Adrenal gland (tissue), 12 donors: ENCODE data around the gene ASTN2. TPM values are rescaled to one million over a fixed set of nuclear protein-coding genes. Genes with fewer than 3 reads are reported as not detected.

Experiments
- DNase-seq, 7 donors: peaks; one replicate each; pipeline ENCODE4 v3.0.0-alpha.2; 2019 to 2020
- H3K27ac ChIP-seq, 5 donors: fragments of 200-600 bp; sonication (generic) in 4 of 5; 1 replicate in 3 of 5; 2 replicates in 2 of 5; pipeline versions ENCODE4 v1.5.1 to v1.8.0; 2016 to 2020; ENCODE audit warnings: mild to moderate bottlenecking in 1 of 5
- H3K27me3 ChIP-seq: fragments of 200-600 bp; 2 replicates; pipeline ENCODE4 v1.8.0; 2021
- H3K36me3 ChIP-seq, 2 donors: fragments of 200-600 bp; replicated peaks in 1 of 2; 1 replicate in 1 of 2; 2 replicates in 1 of 2; pipeline versions ENCODE4 v1.5.1 to v1.8.0; 2018 to 2022
- H3K4me1 ChIP-seq, 2 donors: fragments of 200-600 bp; replicated peaks in 1 of 2; 1 replicate in 1 of 2; 2 replicates in 1 of 2; pipeline versions ENCODE4 v1.5.1 to v1.8.0; 2018 to 2021
- H3K4me3 ChIP-seq, 4 donors: fragments of 200-600 bp; sonication (generic) in 3 of 4; one replicate each; pipeline ENCODE4 v1.5.1; 2016 to 2018
- H3K9me3 ChIP-seq, 3 donors: fragments of 200-600 bp; sonication (generic) in 1 of 3; replicated peaks in 1 of 3; 1 replicate in 2 of 3; 2 replicates in 1 of 3; pipeline versions ENCODE4 v1.5.1 to v1.8.0; 2016 to 2021
- POLR2A ChIP-seq, 2 donors: fragments of 450-650 bp; IDR thresholded peaks; one replicate each; pipeline ENCODE4 v1.6.1; 2017; ENCODE audit warnings: antibody characterized with exemption in 2 of 2, mild to moderate bottlenecking in 2 of 2, moderate library complexity in 1 of 2
- WGBS, 4 donors: extraction: QIAGEN DNeasy Blood & Tissue Kit in 2 of 4; methylation state at CpG; one replicate each; pipeline versions ENCODE4 v1.1.5 to v1.1.7; 2013 to 2017; 5-methylcytosine and 5-hydroxymethylcytosine counted together
- intact Hi-C, 2 donors: fragments of 100-400 bp; cut with DNase I; formaldehyde crosslinking; loops; one replicate each; pipeline versions ENCODE4 v1.14.1 to v1.15.0; 2022 to 2023
- polyA plus RNA-seq, 3 donors: library from polyadenylated mRNA; stranded (reverse); fragments of 200-250 nt in 2 of 3; fragments of 350-450 nt in 1 of 3; fragmentation: Illumina TruSeq in 1 of 3; extraction: RNeasy Lipid Tissue Mini Kit (QIAGEN cat#74804) in 1 of 3; gene quantifications; one replicate each; pipeline ENCODE4 v1.2.3, GENCODE V29; 2013 to 2014
- total RNA-seq, 9 donors: library from RNA; depleted of rRNA in 4 of 9; stranded (reverse); fragments of >200 nt in 4 of 9; fragments of 120-200 nt in 1 of 9; fragmentation: NEBNext Ultra II Directional in 1 of 9; extraction: Animal tissue kit (Norgen Biotek cat#: 25700) in 1 of 9; gene quantifications; one replicate each; pipeline versions ENCODE4 v1.1.0 to v1.2.4, GENCODE V29; 2013 to 2023
- TF ChIP-seq, protein P1 (sequence below), 6 experiments: fragments of 450-650 bp in 4 of 6; fragments of 200-600 bp in 2 of 6; sonication (generic) in 1 of 6; IDR thresholded peaks; 1 replicate in 5 of 6; 2 replicates in 1 of 6; pipeline versions ENCODE4 v1.5.1 to v1.8.0; 2016 to 2021; ENCODE audit warnings: antibody characterized with exemption in 6 of 6, mild to moderate bottlenecking in 2 of 6, moderate library complexity in 1 of 6
- donor health status: healthy with polysubstance abuse.
- donor health status: Bipolar disorder and iron deficiency.
- donor health status: DM: yes; HTN: yes; CAD: no.
- donor health status: DM: no; HTN: no; CAD: no.
- donor health status: DM: no; HTN: no; CAD: no.
- donor health status: DM: yes; HTN: yes; CAD: no.

Gene ASTN2
- total and polyA plus RNA-seq, 12 donors = 2.5 to 15.6 (median 6.8) TPM

DNA sequence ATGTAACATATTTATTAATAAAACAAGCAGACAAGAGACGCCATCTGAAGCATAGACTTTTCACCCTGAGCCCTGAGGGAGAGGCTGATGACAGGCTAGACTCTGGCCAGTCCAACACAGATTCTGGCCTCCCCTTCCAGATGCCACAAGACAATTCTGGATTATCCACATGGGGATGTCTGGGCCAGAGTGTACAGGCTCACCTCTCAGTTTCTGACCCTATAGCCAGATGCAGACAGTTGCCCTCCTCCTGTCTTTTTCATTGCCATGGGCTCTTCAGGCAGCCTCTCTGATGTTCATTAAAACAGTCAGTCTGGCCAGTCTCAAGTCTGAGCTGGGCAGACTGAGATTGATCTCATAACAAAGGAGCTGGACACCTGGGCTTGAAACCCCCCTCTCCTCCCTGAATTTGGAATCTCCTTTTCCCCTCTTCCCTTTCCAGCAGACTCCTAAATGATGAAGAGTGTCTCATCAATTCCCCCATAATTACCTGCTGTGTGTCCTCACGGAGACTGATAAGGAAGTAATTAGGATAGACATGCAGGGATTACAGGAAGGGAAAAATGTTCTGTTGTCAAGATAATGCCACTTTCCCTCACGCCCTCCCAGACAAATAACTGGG is 89.6 kb downstream of the ASTN2 start:
- no peaks in the 10 kb centered on the region for H3K9me3 ChIP-seq
- DNase-seq = no peak
- H3K27me3 ChIP-seq = no peaks in the 10 kb centered on the region
- TF ChIP-seq POLR2A (IDR thresholded peaks at IDR 0.05) = no peak
- no peaks in the 10 kb centered on the region for H3K4me1 ChIP-seq
- H3K36me3 ChIP-seq = no peaks in the 10 kb centered on the region
- intact Hi-C loops = no loop called here
- no peak overlapping the region for H3K4me3 ChIP-seq
- WGBS, 4 donors = 25 to 39% (median 29%) methylated on average over 3 of the region's 3 CpGs
- no peak overlapping the region for H3K27ac ChIP-seq

DNA sequence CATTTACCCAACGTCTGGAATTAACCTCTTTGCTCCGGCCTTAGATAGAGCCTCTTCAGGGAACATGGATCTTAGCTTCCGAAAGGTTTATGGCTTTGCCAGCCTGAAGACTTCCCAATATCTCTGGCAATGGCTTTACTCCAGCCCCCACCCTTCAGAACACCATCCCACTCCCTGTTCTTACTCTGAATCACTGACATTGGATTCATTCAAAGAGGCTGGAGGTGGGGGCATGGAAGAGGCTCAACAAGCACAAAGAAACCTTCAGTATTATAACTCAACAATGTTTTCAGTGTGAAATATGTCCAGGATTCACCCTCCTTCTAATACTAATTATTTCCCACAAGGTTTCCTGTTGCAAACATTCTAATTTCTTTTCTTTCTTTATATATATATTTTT is 91.5 kb downstream of the ASTN2 start:
- WGBS, 4 donors = 19 to 31% (median 27%) methylated on average over 3 of the region's 3 CpGs
- no peaks in the 10 kb centered on the region for H3K36me3 ChIP-seq
- H3K4me3 ChIP-seq = no peak overlapping the region
- H3K27ac ChIP-seq = no peak overlapping the region
- H3K27me3 ChIP-seq = no peaks in the 10 kb centered on the region
- DNase-seq = no peak
- H3K4me1 ChIP-seq = no peaks in the 10 kb centered on the region
- no peak for TF ChIP-seq POLR2A (IDR thresholded peaks at IDR 0.05)
- TF ChIP-seq, protein P1, sequence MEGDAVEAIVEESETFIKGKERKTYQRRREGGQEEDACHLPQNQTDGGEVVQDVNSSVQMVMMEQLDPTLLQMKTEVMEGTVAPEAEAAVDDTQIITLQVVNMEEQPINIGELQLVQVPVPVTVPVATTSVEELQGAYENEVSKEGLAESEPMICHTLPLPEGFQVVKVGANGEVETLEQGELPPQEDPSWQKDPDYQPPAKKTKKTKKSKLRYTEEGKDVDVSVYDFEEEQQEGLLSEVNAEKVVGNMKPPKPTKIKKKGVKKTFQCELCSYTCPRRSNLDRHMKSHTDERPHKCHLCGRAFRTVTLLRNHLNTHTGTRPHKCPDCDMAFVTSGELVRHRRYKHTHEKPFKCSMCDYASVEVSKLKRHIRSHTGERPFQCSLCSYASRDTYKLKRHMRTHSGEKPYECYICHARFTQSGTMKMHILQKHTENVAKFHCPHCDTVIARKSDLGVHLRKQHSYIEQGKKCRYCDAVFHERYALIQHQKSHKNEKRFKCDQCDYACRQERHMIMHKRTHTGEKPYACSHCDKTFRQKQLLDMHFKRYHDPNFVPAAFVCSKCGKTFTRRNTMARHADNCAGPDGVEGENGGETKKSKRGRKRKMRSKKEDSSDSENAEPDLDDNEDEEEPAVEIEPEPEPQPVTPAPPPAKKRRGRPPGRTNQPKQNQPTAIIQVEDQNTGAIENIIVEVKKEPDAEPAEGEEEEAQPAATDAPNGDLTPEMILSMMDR (IDR thresholded peaks at IDR 0.05) = no peak
- intact Hi-C loops = no loop called here
- no peaks in the 10 kb centered on the region for H3K9me3 ChIP-seq

DNA sequence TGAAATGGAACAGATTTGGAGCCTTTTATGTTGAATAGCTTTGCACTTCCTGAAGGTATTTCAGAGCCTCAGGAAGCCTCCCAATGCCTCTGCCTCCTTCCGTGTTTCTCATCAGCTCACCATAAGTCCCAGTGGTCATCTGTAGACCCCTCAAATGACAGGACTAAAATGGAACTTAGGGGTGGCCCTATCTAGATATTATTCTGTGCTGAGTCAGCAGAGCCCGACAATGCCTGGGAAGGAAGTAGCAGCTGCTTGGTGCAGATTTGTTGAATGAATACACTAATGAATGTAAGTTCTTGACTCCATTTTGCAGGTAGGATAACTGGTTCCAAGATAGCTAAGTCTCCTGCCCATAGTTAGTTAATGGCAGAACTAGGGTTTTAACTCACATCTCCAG is 97.7 kb downstream of the ASTN2 start:
- Histone ChIP-seq H3K4me3 (no peak overlapping the region), H3K36me3 (no peaks in the 10 kb centered on the region), H3K27ac (no peak overlapping the region), H3K4me1 (no peaks in the 10 kb centered on the region), H3K9me3 (no peaks in the 10 kb centered on the region), H3K27me3 (no peaks in the 10 kb centered on the region)
- no peak for DNase-seq
- WGBS, 4 donors = 58 to 66% (median 61%) methylated on average over 2 of the region's 2 CpGs
- intact Hi-C loops = no loop called here
- TF ChIP-seq, protein P1 (IDR thresholded peaks at IDR 0.05) = no peak
- no peak for TF ChIP-seq POLR2A (IDR thresholded peaks at IDR 0.05)

DNA sequence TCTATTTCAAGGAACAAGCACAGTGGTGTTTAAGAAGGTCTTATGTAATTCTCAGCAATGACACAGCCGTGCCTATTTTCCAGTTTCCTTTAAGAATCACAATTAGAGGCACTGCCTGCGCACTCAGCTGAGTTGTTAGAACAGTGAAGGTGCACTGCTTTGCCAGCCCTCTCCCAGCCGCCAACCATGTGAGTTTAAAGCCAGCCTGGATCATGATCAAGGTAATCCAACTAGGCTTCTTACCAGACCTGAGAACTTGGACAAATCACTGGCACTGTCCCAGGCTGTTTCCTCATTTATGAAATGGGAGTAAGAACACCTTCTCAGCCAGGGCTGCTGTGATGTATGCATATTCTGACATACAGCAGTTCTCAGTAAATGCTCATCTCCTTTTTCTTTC is 99.6 kb downstream of the ASTN2 start:
- TF ChIP-seq, protein P1 (IDR thresholded peaks at IDR 0.05) = no peak
- TF ChIP-seq POLR2A (IDR thresholded peaks at IDR 0.05) = no peak
- 70 to 80% (median 78%) methylated on average over 3 of the region's 3 CpGs for WGBS, 4 donors
- Histone ChIP-seq H3K27ac (no peak overlapping the region), H3K36me3 (no peaks in the 10 kb centered on the region), H3K9me3 (no peaks in the 10 kb centered on the region), H3K4me3 (no peak overlapping the region), H3K4me1 (no peaks in the 10 kb centered on the region), H3K27me3 (no peaks in the 10 kb centered on the region)
- no peak for DNase-seq
- intact Hi-C loops = no loop called here

DNA sequence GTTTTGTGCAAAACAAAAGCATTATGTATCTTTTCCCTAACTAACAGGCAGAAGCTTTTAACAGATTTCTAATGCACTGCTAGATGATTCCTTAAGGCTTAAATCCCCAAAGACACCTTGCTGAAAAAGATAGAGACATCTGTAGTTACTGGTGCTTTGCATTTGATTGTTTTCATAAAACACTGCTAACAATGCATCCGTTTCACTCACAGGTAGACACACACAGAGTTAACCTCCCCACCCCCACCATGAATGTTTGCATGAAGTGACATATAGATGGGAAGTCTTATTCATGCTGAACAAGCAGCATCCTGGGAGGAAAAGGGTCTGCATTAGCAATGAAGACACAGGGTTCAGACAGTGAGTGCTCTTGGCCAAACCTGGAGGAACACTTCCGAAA is 100.9 kb downstream of the ASTN2 start:
- 46 to 64% (median 55%) methylated on average over 2 of the region's 2 CpGs for WGBS, 4 donors
- no peak for DNase-seq
- TF ChIP-seq, protein P1 (IDR thresholded peaks at IDR 0.05) = no peak
- no peak for TF ChIP-seq POLR2A (IDR thresholded peaks at IDR 0.05)
- no peaks in the 10 kb centered on the region for H3K36me3 ChIP-seq
- no peak overlapping the region for H3K27ac ChIP-seq
- no peaks in the 10 kb centered on the region for H3K9me3 ChIP-seq
- H3K4me3 ChIP-seq = no peak overlapping the region
- H3K27me3 ChIP-seq = no peaks in the 10 kb centered on the region
- intact Hi-C loops = no loop called here
- no peaks in the 10 kb centered on the region for H3K4me1 ChIP-seq
